Common myeloid progenitor, CD34-positive (primary cell): Measurements from ENCODE around the gene REXO5.

Experiments
- CTCF ChIA-PET: fragments of 350-600 bp; sonication (Branson Sonifier 250); formaldehyde crosslinking; loops from one replicate; lab custom pipeline; 2021; ENCODE audit warnings: antibody characterized with exemption; lab: Charles Lee
- POLR2A ChIA-PET: fragments of 350-600 bp; sonication (Branson Sonifier 250); formaldehyde crosslinking; loops from one replicate; lab custom pipeline; 2021; ENCODE audit warnings: antibody characterized with exemption; lab: Charles Lee
- DNase-seq, 3 donors: peaks; one replicate each; pipeline versions ENCODE4 v3.0.0 to v3.0.0-alpha.2; 2013
- H3K27ac ChIP-seq, 2 experiments: 1 replicate in 1 of 2; 2 replicates in 1 of 2; pipeline ENCODE4 v1.7.0; 2013; ENCODE audit warnings: inconsistent platforms in 2 of 2, low read length in 2 of 2, mild to moderate bottlenecking in 2 of 2, low read depth in 1 of 2, moderate library complexity in 1 of 2; ENCODE audit not compliant: severe bottlenecking in 2 of 2, insufficient read depth in 1 of 2, poor library complexity in 1 of 2
- H3K27me3 ChIP-seq, 5 experiments: replicated peaks in 2 of 5; 1 replicate in 3 of 5; 2 replicates in 2 of 5; pipeline versions ENCODE4 v1.6.1 to v1.7.0; 2013; ENCODE audit warnings: low read length in 4 of 5, mild to moderate bottlenecking in 2 of 5, moderate library complexity in 2 of 5, inconsistent platforms in 1 of 5; ENCODE audit not compliant: insufficient read depth in 5 of 5, control insufficient read depth in 4 of 5
- H3K36me3 ChIP-seq, 4 experiments: 1 replicate in 2 of 4; 2 replicates in 2 of 4; pipeline versions ENCODE4 v1.6.1 to v1.7.0; 2013; ENCODE audit warnings: low read length in 3 of 4, control low read depth in 1 of 4, mild to moderate bottlenecking in 1 of 4; ENCODE audit not compliant: control insufficient read depth in 4 of 4, insufficient read depth in 4 of 4
- H3K4me1 ChIP-seq, 4 experiments: 1 replicate in 3 of 4; 2 replicates in 1 of 4; pipeline versions ENCODE4 v1.6.1 to v1.7.1; 2013; ENCODE audit warnings: low read length in 3 of 4, mild to moderate bottlenecking in 3 of 4, control low read depth in 1 of 4, inconsistent platforms in 1 of 4, moderate library complexity in 1 of 4; ENCODE audit not compliant: control insufficient read depth in 4 of 4, insufficient read depth in 4 of 4; ENCODE audit errors: control extremely low read depth in 1 of 4
- H3K4me3 ChIP-seq, 7 experiments: 1 replicate in 4 of 7; 2 replicates in 3 of 7; pipeline versions ENCODE4 v1.5.1 to v1.7.0; 2013; ENCODE audit warnings: mild to moderate bottlenecking in 7 of 7, low read length in 6 of 7, moderate library complexity in 6 of 7, inconsistent platforms in 2 of 7, low read depth in 2 of 7, control low read depth in 1 of 7; ENCODE audit not compliant: insufficient read depth in 4 of 7, control insufficient read depth in 1 of 7; ENCODE audit errors: extremely low read depth in 1 of 7
- H3K9me3 ChIP-seq, 5 experiments: 1 replicate in 4 of 5; 2 replicates in 1 of 5; pipeline versions ENCODE4 v1.6.1 to v1.7.1; 2013; ENCODE audit warnings: low read length in 4 of 5, mild to moderate bottlenecking in 2 of 5, inconsistent platforms in 1 of 5, low read depth in 1 of 5, moderate library complexity in 1 of 5; ENCODE audit not compliant: control insufficient read depth in 4 of 5, insufficient read depth in 2 of 5; ENCODE audit errors: control extremely low read depth in 1 of 5
- WGBS: methylation state at CpG from one replicate; pipeline ENCODE4 v1.1.5; 2013; ENCODE audit not compliant: insufficient coverage; 5-methylcytosine and 5-hydroxymethylcytosine counted together

Gene REXO5

DNA sequence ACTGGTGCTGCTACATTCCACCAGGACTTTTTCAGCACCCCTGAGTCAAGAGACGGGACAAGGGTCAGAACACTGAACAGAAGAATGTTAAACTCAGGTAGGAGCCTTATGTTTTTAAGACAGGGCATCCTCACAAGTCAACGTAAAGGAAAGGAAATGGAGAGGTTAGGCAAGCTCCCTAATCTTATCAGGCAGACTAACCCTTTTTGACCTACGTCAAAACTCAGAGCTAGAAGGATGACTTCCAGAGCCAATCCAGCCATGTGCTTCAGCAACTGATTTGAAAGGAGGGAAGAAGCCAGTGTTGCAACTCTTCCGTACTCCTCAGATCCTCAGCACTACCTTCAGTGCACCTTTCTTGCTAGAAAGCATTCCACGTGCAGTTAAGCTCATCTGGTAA is 46.8 kb downstream of the REXO5 start:
- Histone ChIP-seq H3K4me3 (no peak overlapping the region), H3K9me3 (no peaks in the 10 kb centered on the region), H3K27me3 (no peaks in the 10 kb centered on the region), H3K36me3 (peaks cover 10 to 70% (median 32%) of the 10 kb centered on the region in 4 experiments), H3K4me1 (peaks cover 6 to 38% (median 16%) of the 10 kb centered on the region in 4 experiments), H3K27ac (no peak overlapping the region)
- ChIA-PET CTCF (interaction anchor here (1.2 to 11.0 kb wide), 7 partner anchors 13 to 247 kb away, joined by 3 to 119 read pairs (median 5); no protein-coding TSS in a partner anchor), POLR2A (no interaction called here)
- 94% methylated on average over 2 of the region's 5 CpGs for WGBS
- DNase-seq, result no peak

DNA sequence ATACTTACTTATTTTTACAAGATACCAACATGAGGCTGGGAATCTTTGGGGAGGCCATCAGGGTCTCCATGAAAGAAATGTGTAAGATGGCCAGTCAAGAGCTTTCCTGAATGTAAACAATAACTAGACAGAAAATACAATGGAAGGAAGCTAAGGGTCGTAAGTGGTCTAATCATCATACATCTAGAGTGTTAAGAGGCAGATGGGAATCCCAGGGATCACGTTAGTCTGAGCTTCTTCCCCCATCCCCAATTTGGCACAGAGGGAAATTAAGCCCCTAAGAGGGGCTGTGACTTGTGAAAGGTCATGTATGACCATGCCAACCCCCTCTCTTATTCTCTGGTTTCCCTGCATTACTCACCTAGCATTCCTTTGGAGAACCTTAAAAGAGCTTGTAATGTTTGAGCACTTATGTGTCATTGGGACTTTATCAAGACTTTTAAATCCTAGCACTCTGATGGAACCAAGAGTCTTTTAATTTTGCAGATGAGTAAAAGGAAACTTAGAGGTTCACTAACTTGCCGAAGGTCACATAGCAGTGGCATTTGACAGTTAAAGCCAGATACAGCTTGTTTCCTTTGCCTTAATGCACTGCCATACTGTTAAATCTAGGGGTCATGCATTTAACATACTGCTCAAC is 47.8 kb downstream of the REXO5 start:
- 95% methylated on average over 3 of the region's 3 CpGs for WGBS
- H3K4me3 ChIP-seq, result no peak overlapping the region
- ChIA-PET CTCF (interaction anchor here (0.7 to 11.0 kb wide), 6 partner anchors 13 to 274 kb away, joined by 3 to 119 read pairs (median 5); no protein-coding TSS in a partner anchor), POLR2A (no interaction called here)
- no peak overlapping the region for H3K27ac ChIP-seq
- no peak for DNase-seq
- H3K4me1 ChIP-seq, result peaks cover 6 to 30% (median 13%) of the 10 kb centered on the region in 4 experiments
- peaks cover 10 to 65% (median 32%) of the 10 kb centered on the region in 4 experiments for H3K36me3 ChIP-seq
- no peaks in the 10 kb centered on the region for H3K27me3 ChIP-seq
- no peaks in the 10 kb centered on the region for H3K9me3 ChIP-seq

DNA sequence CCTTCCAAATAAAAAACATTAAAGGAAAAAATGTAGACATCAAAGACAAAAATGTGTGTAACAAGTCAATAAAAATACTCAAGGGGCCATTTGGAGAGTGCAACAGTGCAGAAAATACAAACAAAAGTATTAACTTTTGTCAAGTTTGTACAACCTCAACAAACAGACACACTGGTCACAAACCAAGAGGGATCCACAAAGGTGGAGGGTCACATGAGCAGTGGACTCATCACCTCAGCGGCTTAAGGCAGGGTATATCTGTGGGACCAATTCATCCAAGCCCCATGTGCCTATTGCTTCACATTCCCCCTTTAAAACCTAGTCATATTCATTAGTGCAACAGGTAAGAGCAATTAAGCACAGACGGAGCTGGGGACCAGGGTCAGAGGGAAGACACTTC is 48.6 kb downstream of the REXO5 start:
- CTCF ChIA-PET, result interaction anchor here (0.7 to 11.0 kb wide), 4 partner anchors 13 to 273 kb away, joined by 3 to 119 read pairs (median 6); no protein-coding TSS in a partner anchor
- no peaks in the 10 kb centered on the region for H3K27me3 ChIP-seq
- H3K9me3 ChIP-seq, result no peaks in the 10 kb centered on the region
- no peak overlapping the region for H3K4me3 ChIP-seq
- POLR2A ChIA-PET, result no interaction called here
- DNase-seq, result no peak
- peaks cover 5 to 21% (median 9%) of the 10 kb centered on the region in 4 experiments for H3K4me1 ChIP-seq
- peaks cover 16 to 60% (median 32%) of the 10 kb centered on the region in 4 experiments for H3K36me3 ChIP-seq
- H3K27ac ChIP-seq, result no peak overlapping the region
- 94% methylated on average over 2 of the region's 2 CpGs for WGBS

DNA sequence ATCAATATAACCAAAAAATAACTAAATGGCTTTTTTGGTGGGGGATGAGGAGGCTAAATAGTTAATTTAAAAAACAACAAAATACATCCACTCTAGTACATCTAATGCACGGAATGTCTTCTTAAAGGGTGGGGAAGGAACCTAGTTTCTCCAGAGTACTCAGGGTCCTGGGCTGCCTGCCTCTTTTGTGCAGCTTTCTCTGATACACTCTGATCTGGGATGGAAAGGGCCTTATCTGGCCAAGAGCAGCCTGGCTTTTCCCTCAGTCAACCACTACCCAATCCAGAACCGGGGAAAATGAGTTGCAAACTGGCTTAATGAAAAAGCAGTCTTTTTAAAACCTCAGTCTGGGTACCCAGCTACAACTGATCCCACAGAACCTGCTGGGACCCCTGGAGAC is 51.0 kb downstream of the REXO5 start:
- Histone ChIP-seq H3K36me3 (peaks cover 23 to 73% (median 48%) of the 10 kb centered on the region in 4 experiments), H3K4me3 (no peak overlapping the region), H3K27me3 (no peaks in the 10 kb centered on the region), H3K9me3 (no peaks in the 10 kb centered on the region), H3K4me1 (peaks cover 0 to 3% (median 0%) of the 10 kb centered on the region in 4 experiments), H3K27ac (no peak overlapping the region)
- no CpG with 5 or more reads among the region's 2 CpGs for WGBS
- ChIA-PET POLR2A (no interaction called here), CTCF (interaction anchor here (1.0 kb wide), 1 partner anchor 41 kb away, joined by 4 read pairs; no protein-coding TSS in a partner anchor)
- no peak for DNase-seq

DNA sequence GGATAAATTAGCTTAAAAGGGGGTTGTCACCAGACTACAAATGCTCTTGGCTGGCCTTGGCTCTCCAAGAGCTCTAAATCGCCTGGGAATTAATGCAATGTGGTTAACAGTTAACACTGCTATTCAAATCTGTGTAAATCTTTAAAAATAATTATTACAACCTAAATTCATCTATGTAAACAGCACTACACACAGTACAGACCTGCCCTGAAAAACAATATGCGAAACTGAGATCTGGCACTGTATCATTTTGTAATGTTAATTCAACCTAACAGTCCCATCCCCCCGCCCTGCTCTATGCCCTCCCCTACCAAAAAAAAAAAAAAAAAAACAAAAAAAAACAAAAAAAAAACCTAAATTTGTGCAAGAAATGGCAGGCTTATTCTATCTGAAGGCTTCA is 52.9 kb downstream of the REXO5 start:
- ChIA-PET CTCF (interaction anchor here (1.0 kb wide), 1 partner anchor 9 kb away, joined by 3 read pairs; no protein-coding TSS in a partner anchor), POLR2A (no interaction called here)
- no peak for DNase-seq
- Histone ChIP-seq H3K36me3 (peaks cover 18 to 65% (median 43%) of the 10 kb centered on the region in 4 experiments), H3K27ac (no peak overlapping the region), H3K27me3 (no peaks in the 10 kb centered on the region), H3K4me1 (no peaks in the 10 kb centered on the region), H3K4me3 (no peak overlapping the region), H3K9me3 (no peaks in the 10 kb centered on the region)
- no CpG with 5 or more reads among the region's 3 CpGs for WGBS

DNA sequence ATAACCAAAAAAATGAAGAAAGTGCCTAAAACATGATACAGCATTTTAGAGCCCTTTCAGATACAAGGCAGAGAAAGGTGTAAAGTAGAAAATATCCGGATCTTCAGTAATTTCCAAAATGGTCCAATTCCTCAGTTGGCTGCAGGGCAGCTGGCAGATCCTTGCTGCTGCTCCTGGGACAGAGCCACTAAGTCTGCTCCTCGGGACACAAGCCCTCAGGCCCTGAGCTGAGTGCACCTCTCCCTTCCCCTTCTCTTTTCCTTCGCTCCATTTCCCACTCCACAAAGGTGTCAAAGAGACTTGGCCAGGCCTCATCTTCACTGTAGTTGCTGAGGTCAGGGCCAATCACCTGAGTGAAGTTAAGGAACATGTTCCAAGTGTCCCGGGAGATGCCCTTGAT is 53.4 kb downstream of the REXO5 start:
- H3K4me1 ChIP-seq, result peaks cover 0 to 3% (median 0%) of the 10 kb centered on the region in 4 experiments
- peaks cover 13 to 60% (median 40%) of the 10 kb centered on the region in 4 experiments for H3K36me3 ChIP-seq
- ChIA-PET CTCF (interaction anchor here (1.0 kb wide), 1 partner anchor 10 kb away, joined by 3 read pairs; no protein-coding TSS in a partner anchor), POLR2A (no interaction called here)
- H3K27me3 ChIP-seq, result no peaks in the 10 kb centered on the region
- no peak overlapping the region for H3K27ac ChIP-seq
- H3K9me3 ChIP-seq, result no peaks in the 10 kb centered on the region
- no peak for DNase-seq
- WGBS, result 92% methylated on average over 4 of the region's 4 CpGs
- H3K4me3 ChIP-seq, result no peak overlapping the region

DNA sequence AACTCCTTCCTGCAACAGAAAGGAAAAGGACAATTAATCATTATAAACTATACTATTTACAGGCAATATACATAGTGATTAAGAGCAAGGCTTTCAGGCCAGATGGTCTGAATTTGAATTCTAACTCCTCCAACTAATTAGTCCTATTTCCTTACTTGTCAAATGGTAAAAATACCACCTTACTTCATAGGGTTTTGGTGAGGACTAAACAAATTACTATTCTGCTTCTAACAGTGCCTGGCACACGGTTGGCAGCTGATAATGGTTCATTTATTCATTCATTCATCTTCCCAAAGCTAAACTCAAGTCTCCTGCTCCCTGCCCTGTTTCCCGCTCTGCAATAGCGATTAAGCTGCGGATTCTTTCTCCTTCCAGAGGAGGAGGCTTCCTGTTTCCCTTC is 54.0 kb downstream of the REXO5 start:
- Histone ChIP-seq H3K4me3 (no peak overlapping the region), H3K27me3 (no peaks in the 10 kb centered on the region), H3K4me1 (peaks cover 0 to 6% (median 0%) of the 10 kb centered on the region in 4 experiments), H3K9me3 (no peaks in the 10 kb centered on the region), H3K36me3 (peaks cover 9 to 54% (median 36%) of the 10 kb centered on the region in 4 experiments), H3K27ac (no peak overlapping the region)
- no peak for DNase-seq
- WGBS, result 92% methylated on average over 1 of the region's 4 CpGs
- ChIA-PET CTCF (no interaction called here), POLR2A (no interaction called here)
